Chondrocyte (in vitro differentiated cells): ENCODE measurements around the gene MCTP2. TPM values are rescaled to one million over a fixed set of nuclear protein-coding genes. Genes with fewer than 3 reads are reported as not detected.

Experiments used
- DNase-seq: peaks from one replicate; pipeline ENCODE4 v3.0.0; 2021; ENCODE audit warnings: mixed read lengths, low spot score
- H3K27ac Mint-ChIP-seq: one replicate; pipeline ENCODE4 v1.8.0; 2021; ENCODE audit warnings: mild to moderate bottlenecking, moderate library complexity, mixed read lengths; ENCODE audit not compliant: unreplicated experiment
- H3K27me3 Mint-ChIP-seq: 2 replicates; pipeline ENCODE4 v1.8.0; 2021; ENCODE audit warnings: low read depth, mixed read lengths
- H3K36me3 Mint-ChIP-seq: 2 replicates; pipeline ENCODE4 v1.8.0; 2021; ENCODE audit warnings: low read depth, mixed read lengths
- H3K4me1 Mint-ChIP-seq: 2 replicates; pipeline ENCODE4 v1.8.0; 2021; ENCODE audit warnings: low read depth, mild to moderate bottlenecking, mixed read lengths
- H3K4me3 Mint-ChIP-seq: one replicate; pipeline ENCODE4 v1.8.0; 2021; ENCODE audit warnings: mild to moderate bottlenecking, moderate library complexity, mixed read lengths; ENCODE audit not compliant: unreplicated experiment
- H3K9me3 Mint-ChIP-seq: 2 replicates; pipeline ENCODE4 v1.8.0; 2021; ENCODE audit warnings: low read depth, mixed read lengths
- total RNA-seq: library from RNA; stranded (reverse); gene quantifications from 3 replicates; pipeline ENCODE4 v1.2.1, GENCODE V29; 2021
- TF ChIP-seq, protein P1 (sequence below): fragments of 200-600 bp; sonication (generic); IDR thresholded peaks from 2 replicates; pipeline ENCODE4 v1.5.0; 2021; ENCODE audit warnings: antibody characterized with exemption, mild to moderate bottlenecking, moderate library complexity

Gene MCTP2
- total RNA-seq, 1 donor from 2014 or later: 4.5 TPM

DNA sequence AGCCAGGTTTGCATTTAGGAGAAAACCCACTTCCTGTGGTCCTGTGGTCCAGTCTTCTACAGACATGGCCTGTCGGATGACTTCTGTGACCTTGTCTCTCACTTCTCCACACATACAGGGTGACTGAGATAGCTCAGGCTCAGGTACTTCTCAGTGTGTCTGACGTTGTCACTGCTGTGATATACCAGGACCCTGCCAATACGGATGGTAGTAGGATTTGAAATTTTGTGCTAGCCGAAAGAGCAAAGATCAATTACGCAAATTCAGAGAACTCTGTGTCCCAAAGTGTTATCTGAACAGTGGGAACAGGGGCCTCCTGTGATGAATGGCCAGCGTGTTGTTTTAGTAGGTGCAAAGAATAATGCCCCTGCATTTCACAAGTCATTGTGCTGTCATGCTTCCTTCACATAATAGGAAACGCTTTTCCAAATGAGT is 128.9 kb downstream of the MCTP2 start:
- Mint-ChIP-seq H3K27me3 (no peaks in the 10 kb centered on the region), H3K9me3 (no peaks in the 10 kb centered on the region), H3K4me1 (no peaks in the 10 kb centered on the region), H3K36me3 (peaks cover 2% of the 10 kb centered on the region), H3K27ac (no peak overlapping the region), H3K4me3 (no peak overlapping the region)
- no peak for DNase-seq
- TF ChIP-seq, protein P1, sequence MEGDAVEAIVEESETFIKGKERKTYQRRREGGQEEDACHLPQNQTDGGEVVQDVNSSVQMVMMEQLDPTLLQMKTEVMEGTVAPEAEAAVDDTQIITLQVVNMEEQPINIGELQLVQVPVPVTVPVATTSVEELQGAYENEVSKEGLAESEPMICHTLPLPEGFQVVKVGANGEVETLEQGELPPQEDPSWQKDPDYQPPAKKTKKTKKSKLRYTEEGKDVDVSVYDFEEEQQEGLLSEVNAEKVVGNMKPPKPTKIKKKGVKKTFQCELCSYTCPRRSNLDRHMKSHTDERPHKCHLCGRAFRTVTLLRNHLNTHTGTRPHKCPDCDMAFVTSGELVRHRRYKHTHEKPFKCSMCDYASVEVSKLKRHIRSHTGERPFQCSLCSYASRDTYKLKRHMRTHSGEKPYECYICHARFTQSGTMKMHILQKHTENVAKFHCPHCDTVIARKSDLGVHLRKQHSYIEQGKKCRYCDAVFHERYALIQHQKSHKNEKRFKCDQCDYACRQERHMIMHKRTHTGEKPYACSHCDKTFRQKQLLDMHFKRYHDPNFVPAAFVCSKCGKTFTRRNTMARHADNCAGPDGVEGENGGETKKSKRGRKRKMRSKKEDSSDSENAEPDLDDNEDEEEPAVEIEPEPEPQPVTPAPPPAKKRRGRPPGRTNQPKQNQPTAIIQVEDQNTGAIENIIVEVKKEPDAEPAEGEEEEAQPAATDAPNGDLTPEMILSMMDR: no peak

DNA sequence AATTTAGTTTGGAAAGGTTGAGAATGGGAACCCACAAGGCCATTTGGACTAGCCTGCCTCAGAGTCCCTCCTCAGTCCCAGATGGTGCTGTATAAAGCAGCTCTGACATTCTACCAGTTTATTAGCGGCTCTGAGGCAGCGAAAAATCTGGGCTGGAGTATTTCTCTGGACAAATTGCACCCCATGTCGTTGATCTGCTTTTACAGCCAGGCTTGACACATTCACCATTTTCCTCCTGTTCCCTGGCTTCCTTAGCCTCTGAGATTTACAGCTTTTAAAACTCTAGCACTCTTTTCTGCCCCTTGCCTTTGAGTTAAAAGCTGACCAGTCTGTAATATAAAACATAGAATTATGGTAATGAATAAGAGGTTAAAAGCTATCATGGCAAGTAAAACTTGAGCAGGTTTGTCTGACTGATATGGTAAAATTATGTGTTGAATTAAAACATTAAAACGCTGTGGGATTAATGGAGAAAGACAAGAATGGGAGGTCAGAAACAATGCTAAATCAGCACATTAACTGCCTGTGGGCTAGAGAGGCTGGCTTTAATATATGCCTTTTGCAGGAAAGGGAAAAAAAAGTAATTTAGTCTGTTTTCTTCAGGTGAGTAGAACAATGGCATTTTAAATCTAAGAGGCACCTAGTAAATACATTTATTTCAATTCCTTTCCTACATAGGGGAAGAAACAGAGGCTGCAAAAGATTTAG is 131.2 kb downstream of the MCTP2 start:
- H3K4me3 Mint-ChIP-seq: no peak overlapping the region
- peaks cover 2% of the 10 kb centered on the region for H3K36me3 Mint-ChIP-seq
- H3K9me3 Mint-ChIP-seq: no peaks in the 10 kb centered on the region

DNA sequence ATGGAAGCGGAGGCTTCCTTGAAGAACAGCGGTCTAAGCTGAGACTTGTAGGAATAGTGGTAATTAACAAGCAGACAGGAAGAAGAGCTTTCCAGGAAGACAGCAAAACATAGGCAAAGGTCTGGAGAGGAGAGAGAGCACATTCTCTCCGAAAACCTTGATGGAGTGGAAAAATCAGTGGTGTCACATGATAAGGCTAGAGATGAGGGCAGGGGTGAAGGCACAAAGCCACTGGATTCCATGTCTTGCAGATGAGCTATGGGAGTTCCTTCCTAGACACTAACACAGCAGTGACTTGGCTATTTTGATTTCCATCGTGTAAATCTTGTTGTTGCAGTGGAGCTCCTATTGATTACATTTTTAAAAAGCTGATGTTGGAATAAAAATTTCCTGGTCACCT is 132.0 kb downstream of the MCTP2 start:
- DNase-seq: no peak
- TF ChIP-seq, protein P1: no peak
- H3K36me3 Mint-ChIP-seq: peaks cover 2% of the 10 kb centered on the region
- H3K9me3 Mint-ChIP-seq: no peaks in the 10 kb centered on the region
- H3K27ac Mint-ChIP-seq: no peak overlapping the region
- H3K4me3 Mint-ChIP-seq: no peak overlapping the region
- H3K27me3 Mint-ChIP-seq: peaks cover 4% of the 10 kb centered on the region
- no peaks in the 10 kb centered on the region for H3K4me1 Mint-ChIP-seq

More for the DNA sequence above, 131.2 kb downstream of the MCTP2 start:
- peaks cover 4% of the 10 kb centered on the region for H3K27me3 Mint-ChIP-seq
- H3K27ac Mint-ChIP-seq: no peak overlapping the region
- no peak for DNase-seq
- TF ChIP-seq, protein P1: no peak
- H3K4me1 Mint-ChIP-seq: no peaks in the 10 kb centered on the region

DNA sequence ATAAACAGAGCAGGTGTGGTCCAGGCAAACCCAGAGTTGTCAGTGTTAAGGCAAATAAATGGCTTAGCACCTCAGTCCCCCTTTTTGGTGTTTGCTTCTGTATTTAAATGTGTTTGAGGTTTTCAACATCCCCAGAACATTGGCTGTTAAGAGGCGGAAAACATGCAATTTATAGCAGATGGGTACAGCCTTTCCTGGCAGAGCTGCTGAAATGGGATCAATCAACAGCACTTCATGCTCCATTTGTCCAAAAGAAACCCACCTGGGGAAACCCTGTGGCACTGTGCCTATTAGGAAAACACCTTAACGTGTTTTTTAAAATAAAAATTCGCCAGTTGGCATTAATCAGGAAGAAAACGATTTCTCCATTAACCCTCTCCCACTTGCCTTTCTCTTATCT is 135.4 kb downstream of the MCTP2 start:
- Mint-ChIP-seq H3K27ac (no peak overlapping the region), H3K9me3 (no peaks in the 10 kb centered on the region), H3K27me3 (peaks cover 4% of the 10 kb centered on the region), H3K4me3 (no peak overlapping the region), H3K4me1 (no peaks in the 10 kb centered on the region), H3K36me3 (peaks cover 2% of the 10 kb centered on the region)
- TF ChIP-seq, protein P1: no peak
- DNase-seq: no peak

DNA sequence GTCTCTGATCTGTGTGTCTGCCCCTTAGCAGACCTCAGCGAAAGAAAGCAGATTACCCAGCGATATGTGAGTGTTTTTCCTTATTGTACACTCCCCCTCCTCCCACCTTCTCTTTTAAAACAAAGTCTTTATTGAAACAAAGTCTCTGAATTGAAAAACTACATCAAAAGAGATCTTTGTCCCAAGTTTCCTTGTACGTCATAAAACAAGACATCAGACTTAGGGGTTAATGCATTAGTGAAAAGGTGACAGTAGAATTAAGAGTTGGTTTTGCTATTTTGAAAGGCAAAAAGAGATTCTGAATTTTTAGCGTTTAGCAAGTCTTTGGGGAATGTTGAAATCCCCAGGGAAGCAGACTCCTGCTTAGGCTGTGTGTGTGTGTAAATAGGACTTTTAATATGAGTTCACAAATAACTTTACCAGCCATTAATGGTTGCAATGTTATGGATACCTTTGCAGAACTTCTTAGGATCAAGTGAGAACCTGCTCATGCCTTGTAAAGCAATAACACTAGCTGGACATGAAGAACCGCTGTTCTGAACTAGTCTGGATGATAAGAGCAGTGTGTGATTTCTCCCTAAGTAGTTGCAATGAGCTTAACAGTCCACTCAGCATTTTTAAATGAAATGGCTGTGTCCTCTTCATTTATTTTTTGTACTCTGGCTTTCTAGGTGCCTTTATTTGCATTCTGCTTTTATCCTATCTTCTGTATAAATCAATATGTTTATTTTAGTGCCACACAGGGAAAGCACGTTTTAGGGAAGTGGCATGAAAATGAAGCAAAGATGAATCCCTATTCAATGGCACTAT is 136.6 kb downstream of the MCTP2 start:
- Mint-ChIP-seq H3K4me1 (no peaks in the 10 kb centered on the region), H3K27me3 (peaks cover 4% of the 10 kb centered on the region), H3K4me3 (no peak overlapping the region)

More for the DNA sequence above, 136.6 kb downstream of the MCTP2 start:
- no peak for DNase-seq
- Mint-ChIP-seq H3K9me3 (no peaks in the 10 kb centered on the region), H3K27ac (no peak overlapping the region), H3K36me3 (peaks cover 2% of the 10 kb centered on the region)
- TF ChIP-seq, protein P1: no peak
